ENCODE measurements around the gene ARHGAP18.

Gene ARHGAP18

GRCh38 chr6:129698430-129698829 lies 11.5 kb downstream of the ARHGAP18 start:
- TF ChIP-seq CTCF (conservative IDR thresholded peaks at IDR 0.05; ENCODE audit: low read depth), result no peak
- CTCF ChIA-PET, result no interaction called here

DNA sequence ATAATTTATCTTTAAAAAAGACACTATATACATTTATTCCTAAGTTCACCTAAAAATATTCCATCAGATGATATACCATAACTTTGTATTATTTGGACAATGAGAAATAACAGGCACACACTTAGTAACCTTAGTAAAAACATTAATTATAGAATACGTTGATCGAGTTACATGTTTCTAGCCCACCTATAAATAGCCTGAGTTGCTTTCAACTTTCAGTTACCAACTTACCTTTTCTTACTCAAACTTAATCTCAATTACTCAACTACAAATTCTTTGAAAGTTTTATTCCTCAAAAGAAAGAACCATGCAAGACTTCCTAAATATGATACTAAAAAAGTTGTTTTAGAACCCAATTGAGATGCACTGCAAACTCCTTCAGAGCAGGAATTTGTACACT lies 12.2 kb downstream of the ARHGAP18 start:
- ChIA-PET CTCF (no interaction called here), POLR2A (ENCODE audit: low non-redundant PET) (no interaction called here)
- no peak for TF ChIP-seq CTCF (conservative IDR thresholded peaks at IDR 0.05; ENCODE audit: low read depth)
- DNase-seq (ENCODE audit: low spot score), result no peak
- no peak overlapping the region for H3K27ac ChIP-seq

More at GRCh38 chr6:129698430-129698829, 11.5 kb downstream of the ARHGAP18 start:
- no peak for DNase-seq (ENCODE audit: low spot score)
- H3K27ac ChIP-seq, result no peak overlapping the region
- POLR2A ChIA-PET (ENCODE audit: low non-redundant PET), result no interaction called here

DNA sequence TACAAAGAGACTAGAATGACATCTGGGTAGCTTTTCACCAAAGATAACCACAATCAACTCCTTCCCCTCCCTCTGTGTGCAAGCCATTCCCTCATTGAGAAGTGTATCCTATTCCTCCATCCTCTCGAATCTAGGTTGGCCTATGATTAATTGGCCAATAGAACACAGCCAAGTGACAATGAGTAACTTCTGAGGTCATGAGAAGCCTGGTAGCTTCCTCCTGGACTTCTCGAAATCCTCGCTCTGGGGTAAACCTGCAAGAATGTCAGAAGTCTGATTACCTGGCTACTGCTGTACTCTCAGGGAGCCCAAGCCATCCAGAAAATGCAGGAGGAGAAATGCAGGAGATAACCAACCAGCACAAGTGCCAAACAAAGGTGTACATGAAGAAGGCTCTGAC lies 13.1 kb downstream of the ARHGAP18 start:
- ChIA-PET POLR2A (ENCODE audit: low non-redundant PET) (no interaction called here), CTCF (no interaction called here)
- no peak for TF ChIP-seq CTCF (conservative IDR thresholded peaks at IDR 0.05; ENCODE audit: low read depth)
- no peak for DNase-seq (ENCODE audit: low spot score)
- H3K27ac ChIP-seq, result no peak overlapping the region

DNA sequence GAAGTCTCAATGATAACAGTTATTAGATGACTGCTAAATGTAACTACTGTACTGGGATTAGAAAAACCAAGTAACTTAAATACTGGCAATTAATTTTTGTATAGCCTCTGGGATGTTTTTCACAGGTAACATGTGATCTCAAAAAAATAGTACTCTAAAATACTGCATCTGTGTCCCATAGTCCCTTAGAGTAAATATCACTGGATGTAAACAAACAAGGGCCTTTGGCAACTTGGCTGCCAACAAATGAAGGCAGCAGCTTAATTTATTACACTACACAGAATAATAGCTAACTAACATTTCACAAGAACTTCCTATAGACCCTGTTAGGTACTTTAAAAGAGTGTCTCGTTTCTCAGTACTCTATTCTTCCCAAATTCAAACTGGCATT lies 14.0 kb downstream of the ARHGAP18 start:
- no peak overlapping the region for H3K27ac ChIP-seq
- CTCF ChIA-PET, result no interaction called here
- POLR2A ChIA-PET (ENCODE audit: low non-redundant PET), result no interaction called here
- TF ChIP-seq CTCF (conservative IDR thresholded peaks at IDR 0.05; ENCODE audit: low read depth), result no peak
- DNase-seq (ENCODE audit: low spot score), result no peak

DNA sequence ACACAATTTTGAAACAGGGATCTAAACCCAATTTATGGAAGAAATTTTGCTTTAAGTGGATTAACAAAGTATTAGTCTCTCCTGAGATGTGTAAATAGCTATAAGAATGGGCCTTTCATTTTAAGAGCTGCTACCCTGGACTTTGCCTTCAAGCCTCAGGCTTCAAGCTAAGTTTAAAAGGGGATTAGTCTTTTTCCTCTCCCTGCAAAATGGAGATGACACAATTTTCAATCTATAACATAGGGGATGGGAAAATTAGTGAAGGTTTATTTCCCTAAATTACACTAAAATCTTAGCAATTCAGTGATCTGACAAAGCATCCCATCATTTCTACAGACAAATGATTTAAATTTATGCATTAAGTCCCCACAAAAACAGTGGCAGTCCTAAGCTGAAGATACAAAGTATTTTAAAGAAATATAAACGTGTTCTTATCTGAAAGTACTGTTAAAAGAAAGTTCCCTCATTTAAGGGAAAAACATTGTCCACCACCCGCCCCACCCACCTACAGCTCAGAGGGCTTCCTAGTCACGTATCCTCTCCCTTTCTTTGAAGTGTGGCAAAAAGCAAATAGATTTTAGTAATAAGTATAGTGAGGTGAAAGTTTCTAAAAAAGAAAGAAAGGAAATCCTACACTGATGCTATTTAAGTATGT lies 14.5 kb downstream of the ARHGAP18 start:
- DNase-seq (ENCODE audit: low spot score), result no peak
- ChIA-PET POLR2A (ENCODE audit: low non-redundant PET) (no interaction called here), CTCF (no interaction called here)
- H3K27ac ChIP-seq, result no peak overlapping the region
- TF ChIP-seq CTCF (conservative IDR thresholded peaks at IDR 0.05; ENCODE audit: low read depth), result no peak

GRCh38 chr6:129694036-129694435 lies 15.9 kb downstream of the ARHGAP18 start:
- DNase-seq (ENCODE audit: low spot score), result no peak
- ChIA-PET CTCF (interaction anchor here (0.6 kb wide), 1 partner anchor 227 kb away, joined by 5 read pairs; no protein-coding TSS in a partner anchor), POLR2A (ENCODE audit: low non-redundant PET) (no interaction called here)
- no peak for TF ChIP-seq CTCF (conservative IDR thresholded peaks at IDR 0.05; ENCODE audit: low read depth)
- no peak overlapping the region for H3K27ac ChIP-seq

Measured in RWPE1 (cell line).